KMS-11 (cell line): ENCODE data around the gene KLHL20.
A peak's percentile ranks its signal among the peaks of the same experiment; 100 is the strongest.

Experiments
- H2AFZ ChIP-seq: fragments of 200-600 bp; sonication (generic); 2 replicates; pipeline ENCODE4 v1.6.1; 2016; ENCODE audit warnings: antibody characterized with exemption, mixed run types, low read depth
- H3K27ac ChIP-seq: fragments of 200-600 bp; sonication (generic); 2 replicates; pipeline ENCODE4 v1.6.1; 2016; ENCODE audit warnings: mild to moderate bottlenecking, mixed run types
- H3K27me3 ChIP-seq: fragments of 200-600 bp; sonication (generic); 2 replicates; pipeline ENCODE4 v1.6.1; 2017; ENCODE audit warnings: mild to moderate bottlenecking, low read depth, mixed run types, moderate library complexity; ENCODE audit not compliant: insufficient read depth
- H3K36me3 ChIP-seq: fragments of 200-600 bp; sonication (generic); 2 replicates; pipeline ENCODE4 v1.6.1; 2017; ENCODE audit warnings: mild to moderate bottlenecking, mixed run types; ENCODE audit not compliant: insufficient read depth
- H3K4me1 ChIP-seq: fragments of 200-600 bp; sonication (generic); 2 replicates; pipeline ENCODE4 v1.6.1; 2016; ENCODE audit warnings: mild to moderate bottlenecking, low read depth, mixed run types; ENCODE audit not compliant: poor library complexity, severe bottlenecking
- H3K4me2 ChIP-seq: fragments of 200-600 bp; sonication (generic); 2 replicates; pipeline ENCODE4 v1.7.0; 2016; ENCODE audit warnings: mild to moderate bottlenecking, mixed run types
- H3K4me3 ChIP-seq: fragments of 200-600 bp; sonication (generic); IDR thresholded peaks from 2 replicates; pipeline ENCODE4 v1.6.1; 2017; ENCODE audit warnings: low read depth, low read length, mixed read lengths; ENCODE audit not compliant: insufficient read depth
- H3K79me2 ChIP-seq: fragments of 200-600 bp; sonication (generic); 2 replicates; pipeline ENCODE4 v1.6.1; 2016; ENCODE audit warnings: low read depth, mixed run types; ENCODE audit not compliant: insufficient read depth
- H3K9ac ChIP-seq: fragments of 200-600 bp; sonication (generic); 2 replicates; pipeline ENCODE4 v1.6.1; 2016; ENCODE audit warnings: mild to moderate bottlenecking, mixed run types
- H4K20me1 ChIP-seq: fragments of 200-600 bp; sonication (generic); 2 replicates; pipeline ENCODE4 v1.6.1; 2016; ENCODE audit warnings: mild to moderate bottlenecking, mixed run types; ENCODE audit not compliant: insufficient read depth
- CTCF ChIP-seq: fragments of 200-600 bp; sonication (generic); conservative IDR thresholded peaks from 2 replicates; pipeline ENCODE4 v1.6.1; 2017; ENCODE audit warnings: low read depth, mild to moderate bottlenecking, antibody characterized with exemption, low read length, moderate library complexity, mixed read lengths

KLHL20 gene

GRCh38 chr1:173702736-173703135, 12.0 kb upstream of the KLHL20 start:
- H2AFZ ChIP-seq = no peak overlapping the region
- no peak overlapping the region for H3K27ac ChIP-seq
- no peaks in the 10 kb centered on the region for H3K36me3 ChIP-seq
- no peak for TF ChIP-seq CTCF
- no peaks in the 10 kb centered on the region for H4K20me1 ChIP-seq
- no peak overlapping the region for H3K4me3 ChIP-seq
- no peak overlapping the region for H3K4me2 ChIP-seq
- no peaks in the 10 kb centered on the region for H3K27me3 ChIP-seq
- no peaks in the 10 kb centered on the region for H3K4me1 ChIP-seq
- H3K9ac ChIP-seq = no peak overlapping the region
- no peaks in the 10 kb centered on the region for H3K79me2 ChIP-seq

GRCh38 chr1:173705117-173705516, 9.7 kb upstream of the KLHL20 start:
- Histone ChIP-seq H3K4me3 (no peak overlapping the region), H3K4me2 (no peak overlapping the region), H3K36me3 (no peaks in the 10 kb centered on the region), H2AFZ (no peak overlapping the region), H3K9ac (no peak overlapping the region), H3K79me2 (no peaks in the 10 kb centered on the region), H4K20me1 (no peaks in the 10 kb centered on the region), H3K27ac (no peak overlapping the region), H3K27me3 (no peaks in the 10 kb centered on the region), H3K4me1 (no peaks in the 10 kb centered on the region)
- no peak for TF ChIP-seq CTCF

- Histone ChIP-seq H3K4me3 (no peak overlapping the region), H3K79me2 (no peaks in the 10 kb centered on the region), H3K4me1 (peaks cover under 1% of the 10 kb centered on the region), H3K4me2 (no peak overlapping the region), H2AFZ (no peak overlapping the region), H3K9ac (no peak overlapping the region), H4K20me1 (no peaks in the 10 kb centered on the region), H3K36me3 (no peaks in the 10 kb centered on the region), H3K27me3 (no peaks in the 10 kb centered on the region), H3K27ac (no peak overlapping the region)
- TF ChIP-seq CTCF = no peak
Measured at GRCh38 chr1:173708787-173709186, 6.0 kb upstream of the KLHL20 start.

- H3K4me1 ChIP-seq = peaks cover 27% of the 10 kb centered on the region
- TF ChIP-seq CTCF = no peak
- H3K4me3 ChIP-seq = peak overlapping the region; percentile 22
- H3K27me3 ChIP-seq = no peaks in the 10 kb centered on the region
- H3K9ac ChIP-seq = peak overlapping the region; percentile 58; the same call in 1 of the 2 replicates
- H3K4me2 ChIP-seq = peak overlapping the region; percentile 87
- H2AFZ ChIP-seq = peak overlapping the region; percentile 99
- H3K36me3 ChIP-seq = no peaks in the 10 kb centered on the region
- H4K20me1 ChIP-seq = no peaks in the 10 kb centered on the region
- H3K27ac ChIP-seq = peak overlapping the region; percentile 67
- H3K79me2 ChIP-seq = peaks cover 32% of the 10 kb centered on the region
Measured at GRCh38 chr1:173714441-173714758, 381 bp upstream of the KLHL20 start.

- Histone ChIP-seq H3K9ac (peak overlapping the region; percentile 58), H2AFZ (peak overlapping the region; percentile 99), H4K20me1 (no peaks in the 10 kb centered on the region), H3K79me2 (peaks cover 32% of the 10 kb centered on the region), H3K27me3 (no peaks in the 10 kb centered on the region), H3K36me3 (no peaks in the 10 kb centered on the region), H3K4me2 (peak overlapping the region; percentile 87), H3K4me3 (peak overlapping the region; percentile 98), H3K27ac (peak overlapping the region; percentile 67), H3K4me1 (peaks cover 27% of the 10 kb centered on the region)
- no peak for TF ChIP-seq CTCF
Measured at GRCh38 chr1:173715538-173715844, 710 bp downstream of the KLHL20 start.
